Karpas-422 (cell line): ENCODE results near the gene NUDCD3. TPM values are rescaled to one million over a fixed set of nuclear protein-coding genes. Genes with fewer than 3 reads are reported as not detected.

Experiments
- DNase-seq: peaks from one replicate; pipeline ENCODE4 v3.0.0-alpha.2; 2015
- H2AFZ ChIP-seq: fragments of 200-600 bp; sonication (generic); 2 replicates; pipeline ENCODE4 v1.6.1; 2014; ENCODE audit warnings: antibody characterized with exemption, low read length, mixed read lengths
- H3K27ac ChIP-seq: fragments of 200-600 bp; sonication (generic); 2 replicates; pipeline ENCODE4 v1.5.1; 2014; ENCODE audit warnings: mild to moderate bottlenecking, low read length, moderate library complexity
- H3K27me3 ChIP-seq: fragments of 200-600 bp; sonication (generic); 2 replicates; pipeline ENCODE4 v1.6.1; 2014; ENCODE audit warnings: low read length, mixed read lengths
- H3K36me3 ChIP-seq: fragments of 200-600 bp; sonication (generic); 2 replicates; pipeline ENCODE4 v1.6.1; 2014; ENCODE audit warnings: low read length, mixed read lengths; ENCODE audit not compliant: insufficient read depth
- H3K4me1 ChIP-seq: fragments of 200-600 bp; sonication (generic); 2 replicates; pipeline ENCODE4 v1.6.1; 2014; ENCODE audit warnings: mild to moderate bottlenecking, low read length, mixed read lengths
- H3K4me2 ChIP-seq: fragments of 200-600 bp; sonication (generic); 2 replicates; pipeline ENCODE4 v1.6.1; 2014; ENCODE audit warnings: low read length, low read depth, mild to moderate bottlenecking; ENCODE audit not compliant: poor library complexity, severe bottlenecking
- H3K4me3 ChIP-seq: fragments of 200-600 bp; sonication (generic); 2 replicates; pipeline ENCODE4 v1.5.1; 2014; ENCODE audit warnings: mild to moderate bottlenecking, antibody characterized with exemption, low read length, mixed read lengths
- H3K79me2 ChIP-seq: fragments of 200-600 bp; sonication (generic); 2 replicates; pipeline ENCODE4 v1.6.1; 2014; ENCODE audit warnings: mild to moderate bottlenecking, low read length, mixed read lengths
- H3K9ac ChIP-seq: fragments of 200-600 bp; sonication (generic); 2 replicates; pipeline ENCODE4 v1.6.0; 2014; ENCODE audit warnings: low read length
- H3K9me2 ChIP-seq: fragments of 200-600 bp; sonication (generic), shearing (Covaris generic); replicated peaks from 2 replicates; pipeline ENCODE4 v1.6.0; 2014; ENCODE audit warnings: mild to moderate bottlenecking, low read length, moderate library complexity; ENCODE audit not compliant: insufficient read depth
- H3K9me3 ChIP-seq: fragments of 300-700, 200-600 bp; sonication (generic); 2 replicates; pipeline ENCODE4 v1.6.1; 2014; ENCODE audit warnings: low read length, mixed read lengths
- H4K20me1 ChIP-seq: fragments of 200-600 bp; sonication (generic); 2 replicates; pipeline ENCODE4 v1.6.1; 2014; ENCODE audit warnings: mild to moderate bottlenecking, antibody characterized with exemption, low read length, low read depth; ENCODE audit not compliant: insufficient read depth
- total RNA-seq: library from RNA; depleted of rRNA; stranded (reverse); fragments of >200 nt; shearing (Covaris generic); gene quantifications from 2 replicates; pipeline ENCODE4 v1.2.3, GENCODE V29; 2014; ENCODE audit warnings: low replicate concordance

NUDCD3 gene
- total RNA-seq, 1 experiment from 2014 or later, result 56.1 TPM

- Histone ChIP-seq H3K36me3 (peaks cover 5% of the 10 kb centered on the region; the same call in 1 of the 2 replicates), H3K4me2 (no peak overlapping the region), H4K20me1 (peaks cover 6% of the 10 kb centered on the region; the same call in 1 of the 2 replicates), H2AFZ (no peak overlapping the region), H3K9me2 (no peaks in the 10 kb centered on the region), H3K4me1 (peaks cover 7% of the 10 kb centered on the region), H3K27ac (no peak overlapping the region), H3K27me3 (no peaks in the 10 kb centered on the region), H3K79me2 (peaks cover 94% of the 10 kb centered on the region), H3K9me3 (no peaks in the 10 kb centered on the region), H3K4me3 (no peak overlapping the region), H3K9ac (no peak overlapping the region)
- no peak for DNase-seq
Observed at GRCh38 chr7:44441079-44441478, 49.4 kb downstream of the NUDCD3 start.

- Histone ChIP-seq H4K20me1 (peaks cover 3% of the 10 kb centered on the region; the same call in 1 of the 2 replicates), H3K4me1 (peaks cover 4% of the 10 kb centered on the region)
- DNase-seq, result no peak
Observed at GRCh38 chr7:44440577-44441078, 49.8 kb downstream of the NUDCD3 start.

GRCh38 chr7:44439926-44440325 is 50.5 kb downstream of the NUDCD3 start:
- H3K9ac ChIP-seq, result no peak overlapping the region
- no peak for DNase-seq
- no peaks in the 10 kb centered on the region for H3K27me3 ChIP-seq
- no peaks in the 10 kb centered on the region for H3K9me3 ChIP-seq
- H3K4me1 ChIP-seq, result peaks cover 2% of the 10 kb centered on the region; the same call in 1 of the 2 replicates
- no peaks in the 10 kb centered on the region for H3K36me3 ChIP-seq
- H3K9me2 ChIP-seq, result no peaks in the 10 kb centered on the region
- peaks cover 94% of the 10 kb centered on the region for H3K79me2 ChIP-seq
- H3K4me2 ChIP-seq, result no peak overlapping the region
- H3K27ac ChIP-seq, result no peak overlapping the region
- no peak overlapping the region for H3K4me3 ChIP-seq
- H2AFZ ChIP-seq, result no peak overlapping the region
- H4K20me1 ChIP-seq, result no peaks in the 10 kb centered on the region

More at GRCh38 chr7:44440577-44441078, 49.8 kb downstream of the NUDCD3 start:
- Histone ChIP-seq H3K9me3 (no peaks in the 10 kb centered on the region), H3K4me3 (no peak overlapping the region), H3K27me3 (no peaks in the 10 kb centered on the region), H3K79me2 (peaks cover 94% of the 10 kb centered on the region), H3K9me2 (no peaks in the 10 kb centered on the region), H3K27ac (no peak overlapping the region), H3K9ac (no peak overlapping the region), H3K36me3 (peaks cover 5% of the 10 kb centered on the region; the same call in 1 of the 2 replicates), H2AFZ (no peak overlapping the region), H3K4me2 (no peak overlapping the region)

GRCh38 chr7:44438816-44439215 is 51.6 kb downstream of the NUDCD3 start:
- no peak overlapping the region for H3K27ac ChIP-seq
- H3K4me1 ChIP-seq, result peaks cover 13% of the 10 kb centered on the region
- H3K9me2 ChIP-seq, result no peaks in the 10 kb centered on the region
- no peak for DNase-seq
- H3K4me2 ChIP-seq, result no peak overlapping the region
- no peak overlapping the region for H3K4me3 ChIP-seq
- H3K79me2 ChIP-seq, result peaks cover 94% of the 10 kb centered on the region
- no peaks in the 10 kb centered on the region for H3K27me3 ChIP-seq
- H2AFZ ChIP-seq, result no peak overlapping the region
- no peaks in the 10 kb centered on the region for H3K9me3 ChIP-seq
- H3K9ac ChIP-seq, result no peak overlapping the region
- no peaks in the 10 kb centered on the region for H3K36me3 ChIP-seq
- no peaks in the 10 kb centered on the region for H4K20me1 ChIP-seq

GRCh38 chr7:44434201-44434600 is 56.3 kb downstream of the NUDCD3 start:
- H3K79me2 ChIP-seq, result peaks cover 95% of the 10 kb centered on the region
- H3K4me3 ChIP-seq, result no peak overlapping the region
- H4K20me1 ChIP-seq, result no peaks in the 10 kb centered on the region
- H2AFZ ChIP-seq, result no peak overlapping the region
- H3K9me3 ChIP-seq, result no peaks in the 10 kb centered on the region
- no peak overlapping the region for H3K4me2 ChIP-seq
- no peaks in the 10 kb centered on the region for H3K36me3 ChIP-seq
- no peaks in the 10 kb centered on the region for H3K9me2 ChIP-seq
- H3K27ac ChIP-seq, result peak overlapping the region; percentile 1; the same call in 1 of the 2 replicates
- H3K9ac ChIP-seq, result no peak overlapping the region
- DNase-seq, result no peak
- H3K4me1 ChIP-seq, result peaks cover 53% of the 10 kb centered on the region
- H3K27me3 ChIP-seq, result no peaks in the 10 kb centered on the region

- Histone ChIP-seq H3K27ac (peak overlapping the region; percentile 90), H3K9ac (no peak overlapping the region), H3K4me2 (peak overlapping the region; percentile 41), H3K79me2 (peaks cover 95% of the 10 kb centered on the region), H3K9me2 (no peaks in the 10 kb centered on the region), H3K4me1 (peaks cover 58% of the 10 kb centered on the region), H3K4me3 (peak overlapping the region; percentile 11; the same call in 1 of the 2 replicates), H3K36me3 (no peaks in the 10 kb centered on the region), H3K9me3 (no peaks in the 10 kb centered on the region), H2AFZ (no peak overlapping the region), H3K27me3 (no peaks in the 10 kb centered on the region), H4K20me1 (no peaks in the 10 kb centered on the region)
- DNase-seq, result no peak
Observed at GRCh38 chr7:44433255-44434022, 57.0 kb downstream of the NUDCD3 start.

- H3K27me3 ChIP-seq, result no peaks in the 10 kb centered on the region
- H3K79me2 ChIP-seq, result peaks cover 93% of the 10 kb centered on the region
- no peaks in the 10 kb centered on the region for H3K9me2 ChIP-seq
- no peaks in the 10 kb centered on the region for H3K9me3 ChIP-seq
- H3K4me2 ChIP-seq, result peak overlapping the region; percentile 41
- peak; percentile 48 for DNase-seq
- H3K36me3 ChIP-seq, result peaks cover 3% of the 10 kb centered on the region; the same call in 1 of the 2 replicates
- peak overlapping the region; percentile 63 for H3K9ac ChIP-seq
- H3K4me3 ChIP-seq, result no peak overlapping the region
- no peak overlapping the region for H2AFZ ChIP-seq
- H3K27ac ChIP-seq, result peak overlapping the region; percentile 90
- peaks cover 58% of the 10 kb centered on the region for H3K4me1 ChIP-seq
- no peaks in the 10 kb centered on the region for H4K20me1 ChIP-seq
Observed at GRCh38 chr7:44432381-44432977, 58.0 kb downstream of the NUDCD3 start.

GRCh38 chr7:44431091-44431608 is 59.3 kb downstream of the NUDCD3 start:
- DNase-seq, result peak; percentile 76
- peaks cover 11% of the 10 kb centered on the region for H3K36me3 ChIP-seq
- no peak overlapping the region for H2AFZ ChIP-seq
- H3K9ac ChIP-seq, result peak overlapping the region; percentile 63
- no peaks in the 10 kb centered on the region for H3K27me3 ChIP-seq
- H3K9me2 ChIP-seq, result no peaks in the 10 kb centered on the region
- H3K79me2 ChIP-seq, result peaks cover 93% of the 10 kb centered on the region
- no peaks in the 10 kb centered on the region for H4K20me1 ChIP-seq
- H3K27ac ChIP-seq, result peak overlapping the region; percentile 90
- H3K4me1 ChIP-seq, result peaks cover 58% of the 10 kb centered on the region
- H3K4me3 ChIP-seq, result peak overlapping the region; percentile 23; the same call in 1 of the 2 replicates
- no peaks in the 10 kb centered on the region for H3K9me3 ChIP-seq
- H3K4me2 ChIP-seq, result peak overlapping the region; percentile 41
